ENCODE measurements around the gene PTPRE.

PTPRE gene

DNA sequence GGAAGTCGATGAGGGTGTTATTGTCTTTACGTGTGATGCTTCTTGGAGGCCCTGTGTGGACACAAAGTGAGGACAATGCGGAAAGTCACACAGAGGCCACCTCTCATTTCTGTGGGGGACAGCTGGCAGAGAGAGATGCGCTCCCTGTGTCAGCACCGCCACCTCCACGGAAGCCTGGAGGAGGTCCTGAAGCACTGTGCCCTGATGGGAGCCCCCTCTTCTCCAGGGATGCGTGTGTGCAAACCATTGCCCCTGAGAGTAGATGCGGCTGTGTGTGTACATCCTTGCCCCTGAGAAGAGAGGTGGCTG, 2.0 kb downstream of the PTPRE start:
- no peak for DNase-seq

DNA sequence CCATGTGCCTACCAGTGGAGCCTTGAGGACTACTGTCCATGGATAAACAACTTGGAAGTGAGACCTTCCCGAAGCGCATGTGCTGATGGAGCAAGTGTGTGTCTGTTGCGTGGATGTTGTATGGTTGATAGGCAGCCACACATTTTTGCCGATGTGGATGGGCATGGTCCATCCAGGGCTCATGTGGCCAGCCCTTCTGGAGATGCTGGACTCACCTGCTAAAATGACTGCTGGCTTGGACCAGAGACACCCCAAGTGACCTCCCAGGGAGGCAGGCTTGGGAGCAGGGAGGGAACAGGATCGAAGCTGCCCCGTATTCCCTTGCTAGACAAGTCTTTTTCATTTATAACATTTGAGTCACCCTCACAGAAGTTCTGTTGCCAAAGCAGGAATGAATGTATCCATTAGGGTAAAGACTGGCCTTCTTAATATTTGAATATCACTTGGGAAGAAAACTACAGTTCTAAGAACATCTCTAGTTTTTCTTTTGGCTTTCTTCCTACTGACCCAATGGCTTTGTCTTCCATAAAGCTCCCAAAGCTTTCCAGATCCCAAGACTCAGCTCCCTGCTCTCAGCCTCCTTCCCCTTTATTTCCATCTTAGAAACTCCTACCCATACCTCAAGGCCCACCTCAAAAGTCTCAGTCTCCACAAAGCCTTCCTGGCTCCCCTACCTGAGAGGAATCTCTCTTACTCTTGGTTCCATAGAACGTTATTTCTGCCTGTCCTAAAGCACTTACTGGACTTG, 3.0 kb downstream of the PTPRE start:
- DNase-seq, result no peak

- no peak for DNase-seq
These were observed 3.5 kb downstream of the PTPRE start for GRCh38 chr10:127910464-127910770.

GRCh38 chr10:127911218-127911866, 4.4 kb downstream of the PTPRE start:
- no peak for DNase-seq

DNA sequence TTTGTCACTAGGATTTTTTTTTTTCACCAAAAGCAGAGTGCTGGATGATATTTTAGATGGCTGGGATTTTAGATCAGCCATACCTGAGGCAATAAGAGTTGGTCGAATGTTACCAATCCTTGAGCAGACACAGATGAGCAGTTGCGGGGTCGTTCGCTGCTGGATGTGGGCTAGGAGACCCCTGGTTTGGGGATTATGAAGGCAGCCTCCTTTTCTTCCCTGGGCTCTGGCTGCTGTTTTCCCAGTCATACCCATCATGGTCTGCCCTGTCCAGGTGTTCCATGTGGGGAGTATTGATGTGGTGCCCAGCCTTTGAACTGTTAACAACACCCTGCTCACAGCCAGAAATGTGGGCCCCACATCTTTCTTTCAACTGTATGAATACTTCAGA, 5.0 kb downstream of the PTPRE start:
- no peak for DNase-seq

DNA sequence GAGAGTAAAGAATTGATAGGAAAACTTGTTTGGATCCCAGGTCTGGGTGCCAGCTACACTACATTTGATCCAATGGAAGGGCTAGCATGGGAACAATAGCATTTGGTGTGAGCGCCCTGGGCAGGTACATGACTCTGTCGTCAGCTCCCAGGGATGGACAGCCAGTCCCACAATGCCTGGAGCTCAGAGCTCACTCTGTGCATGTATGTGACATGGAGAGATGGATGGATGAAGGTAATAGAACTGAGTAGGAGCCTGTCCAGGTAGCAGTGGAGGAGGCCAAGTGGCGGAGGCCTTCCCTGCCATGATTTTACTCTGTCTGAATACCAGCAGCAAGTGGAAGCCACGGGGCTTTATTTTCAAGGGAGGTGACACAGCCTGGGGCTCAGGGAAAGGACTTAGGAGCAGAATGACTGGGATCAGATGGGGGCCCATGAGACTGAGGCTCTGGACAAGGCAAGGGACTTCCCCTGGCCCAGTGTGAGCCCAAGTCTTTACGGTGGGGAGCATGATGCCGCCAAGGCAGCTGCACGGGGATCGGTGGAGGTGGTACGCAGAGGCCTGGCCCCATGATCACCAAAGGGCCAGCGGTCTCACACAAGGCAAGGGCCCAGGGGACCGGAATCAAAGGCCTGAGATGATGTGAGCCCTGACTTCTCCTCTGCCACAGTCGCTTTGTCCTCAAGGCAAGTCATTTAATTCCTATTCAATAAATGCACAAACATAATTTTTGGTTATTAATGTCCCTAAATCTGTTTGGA, 5.9 kb downstream of the PTPRE start:
- DNase-seq, result no peak

GRCh38 chr10:127913368-127913759, 6.5 kb downstream of the PTPRE start:
- DNase-seq, result no peak

GRCh38 chr10:127915324-127915723, 8.4 kb downstream of the PTPRE start:
- DNase-seq, result no peak

DNA sequence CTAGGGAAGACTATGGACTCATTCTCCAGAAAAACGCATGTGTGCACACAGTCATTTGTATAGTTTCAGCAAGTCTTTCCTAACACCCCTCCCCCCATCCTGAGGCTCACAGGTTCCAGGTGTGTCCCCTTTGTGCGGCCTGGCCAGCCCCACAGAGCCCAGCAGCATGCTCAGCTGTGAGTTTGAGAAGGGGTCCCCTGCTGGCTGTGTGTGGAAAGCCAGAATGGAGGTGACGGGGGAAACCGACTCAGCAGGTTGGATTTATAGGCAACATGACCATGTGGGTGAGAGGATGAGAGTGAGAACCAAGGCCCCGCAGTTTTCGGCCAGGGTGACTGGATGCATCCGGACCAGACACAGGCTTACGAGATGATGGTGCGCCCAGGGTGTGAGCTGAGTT, 9.9 kb downstream of the PTPRE start:
- DNase-seq, result no peak

DNA sequence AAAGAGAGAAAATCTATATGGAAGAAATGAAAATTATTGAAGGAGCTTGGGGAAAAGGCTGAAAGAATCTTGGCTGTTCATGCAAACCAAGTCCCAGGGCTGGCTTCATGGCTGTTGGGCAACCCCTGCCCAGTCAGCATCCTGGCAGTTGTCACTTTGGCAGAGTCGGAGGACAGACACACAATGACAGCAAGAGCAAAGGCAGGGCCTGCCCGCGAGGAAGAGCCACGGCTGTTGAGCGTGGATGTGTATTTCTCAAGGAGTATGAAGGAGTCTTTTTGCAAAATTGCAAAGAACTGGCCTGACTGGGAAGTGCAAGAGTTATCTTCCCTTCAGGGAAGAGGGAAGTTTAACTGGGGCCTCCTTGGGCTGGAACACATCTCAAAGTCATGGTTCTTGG, 11.7 kb downstream of the PTPRE start:
- peak in 4 of 14 donors; percentile 38 to 81 (median 42) for DNase-seq

DNA sequence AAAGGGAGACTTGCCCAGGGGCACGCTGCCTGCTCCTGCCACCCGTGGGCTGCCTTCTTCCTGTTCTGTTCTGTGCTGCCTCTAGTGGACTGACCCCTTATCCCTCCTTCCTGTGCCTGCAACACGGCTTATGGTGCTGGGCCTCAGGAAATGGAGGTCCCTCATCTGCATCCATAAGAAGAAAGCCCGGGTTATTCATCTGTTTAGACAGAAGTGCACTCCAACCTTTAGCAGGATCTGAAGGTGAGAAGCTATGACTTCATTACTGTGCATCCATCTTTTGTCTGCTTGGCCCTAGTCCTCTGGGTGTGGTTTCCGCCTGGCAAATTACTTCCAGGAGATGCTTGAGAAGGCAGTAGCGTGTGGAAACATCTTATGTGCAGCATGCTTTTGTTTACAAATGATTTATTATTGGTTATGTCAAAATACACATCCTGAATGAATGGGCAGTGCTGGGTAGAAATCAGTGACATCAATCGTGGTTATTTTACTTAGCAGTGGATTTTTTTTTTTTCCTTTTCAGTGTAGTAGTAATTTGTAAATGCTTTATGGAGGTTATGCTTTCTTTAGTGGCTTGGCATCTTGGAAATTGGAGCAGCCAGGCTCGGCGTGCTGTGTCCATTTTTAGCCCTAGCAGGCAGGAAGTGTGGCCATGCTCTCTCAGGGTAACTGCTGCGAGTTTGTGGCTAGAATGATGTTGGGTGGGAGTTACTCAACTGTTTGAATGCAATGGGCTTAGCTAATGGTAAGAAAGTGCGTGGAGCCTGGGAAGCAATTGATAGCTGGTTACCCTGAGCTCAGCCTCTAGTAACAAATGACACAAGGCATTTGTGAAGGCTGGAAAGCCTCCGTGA, 12.7 kb downstream of the PTPRE start:
- DNase-seq, result peak in 6 of 14 donors; percentile 28 to 55 (median 46)

DNA sequence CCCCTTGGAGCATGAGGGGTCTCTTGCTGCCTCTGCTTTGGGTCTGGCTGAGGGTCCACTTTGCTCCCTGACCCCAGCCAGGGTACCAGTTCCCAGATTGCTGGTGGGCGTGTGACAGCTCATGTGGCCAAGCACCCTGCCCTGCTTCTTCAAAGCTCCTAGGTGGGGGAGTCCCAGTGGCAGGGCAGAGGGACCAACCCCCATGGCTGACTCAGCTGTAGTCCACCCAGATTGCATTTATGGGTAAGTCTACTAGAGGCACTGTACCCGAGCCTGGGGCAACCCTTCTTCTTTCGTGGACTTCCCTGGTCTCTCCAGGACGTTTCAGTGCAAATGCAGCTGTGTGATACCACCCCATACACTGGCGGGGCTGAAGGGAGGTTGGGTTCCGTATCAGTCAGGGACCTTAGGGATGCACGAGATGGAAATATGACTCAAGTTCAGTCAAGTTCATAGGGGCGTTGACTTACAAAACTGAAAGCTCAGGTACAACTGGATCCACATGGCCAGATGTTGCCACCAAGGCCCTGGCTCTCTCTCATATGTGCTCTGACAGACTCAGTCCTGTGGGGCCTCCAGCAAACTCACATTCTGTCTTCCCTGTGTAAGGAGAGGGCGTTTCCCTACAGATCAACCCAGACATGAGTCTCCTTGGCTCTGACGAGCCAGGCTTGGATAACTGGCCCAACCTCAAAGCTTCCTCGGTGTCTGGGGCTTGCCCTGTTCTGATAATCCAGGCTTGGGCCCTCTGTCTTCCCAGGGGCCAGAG, 13.6 kb downstream of the PTPRE start:
- peak in 1 of 14 donors; percentile 55 for DNase-seq

GRCh38 chr10:127921075-127921752, 14.3 kb downstream of the PTPRE start:
- DNase-seq, result no peak

GRCh38 chr10:127921753-127922145, 14.8 kb downstream of the PTPRE start:
- no peak for DNase-seq

DNA sequence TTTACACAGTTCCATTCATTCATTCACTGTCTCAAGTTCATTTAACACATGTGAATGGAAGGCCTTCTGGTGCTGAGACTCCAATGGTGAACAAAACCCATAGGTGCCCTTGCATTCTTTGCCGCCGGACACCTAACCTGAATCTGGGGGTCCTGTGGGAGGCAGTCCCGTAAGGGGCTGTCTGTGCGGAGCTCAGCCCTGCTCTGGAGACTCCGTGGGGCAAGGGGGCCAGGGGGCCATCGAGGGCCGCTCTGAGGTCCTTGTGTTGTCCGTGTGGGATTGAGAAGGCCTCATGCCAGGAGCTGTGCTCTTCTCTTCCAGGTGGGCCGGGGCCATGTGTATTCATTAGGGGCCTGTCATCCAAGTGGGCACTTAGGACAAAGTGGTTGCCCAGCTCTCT, 15.3 kb downstream of the PTPRE start:
- DNase-seq, result no peak

DNA sequence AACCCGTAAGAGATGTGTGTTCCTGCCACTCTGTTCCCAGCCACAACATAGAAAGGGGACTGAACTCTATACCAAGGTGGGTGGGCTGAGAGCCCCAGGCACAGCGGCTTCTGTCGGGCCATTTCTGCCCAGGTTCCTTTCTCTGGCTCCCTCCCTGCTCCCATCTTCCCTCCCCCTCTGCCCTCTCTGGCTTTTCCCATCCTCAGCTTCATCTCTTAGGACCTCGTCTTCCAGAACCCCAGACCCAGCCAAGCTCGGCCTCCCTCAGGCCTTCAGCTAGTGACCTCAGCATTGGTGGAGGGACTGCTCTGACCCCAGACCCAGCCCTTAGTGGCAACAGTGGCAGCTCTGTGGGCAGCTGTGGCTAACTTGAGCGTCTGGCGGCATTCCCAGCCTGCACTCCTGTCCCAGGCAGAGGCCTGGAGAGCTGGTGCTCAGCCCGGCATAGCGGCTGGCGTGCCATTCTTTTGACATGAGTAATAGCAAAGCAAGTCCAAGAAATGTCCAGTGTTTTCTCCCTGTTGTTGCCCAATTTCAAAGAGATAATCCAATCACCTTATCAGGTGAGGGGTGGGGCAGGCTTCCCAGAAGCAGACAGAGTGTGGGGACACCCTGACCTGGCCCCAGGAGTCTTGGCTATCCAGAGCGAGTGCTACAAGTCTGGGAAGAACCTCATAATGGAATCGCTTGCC, 15.9 kb downstream of the PTPRE start:
- DNase-seq, result peak in 8 of 14 donors; percentile 30 to 75 (median 45)

DNA sequence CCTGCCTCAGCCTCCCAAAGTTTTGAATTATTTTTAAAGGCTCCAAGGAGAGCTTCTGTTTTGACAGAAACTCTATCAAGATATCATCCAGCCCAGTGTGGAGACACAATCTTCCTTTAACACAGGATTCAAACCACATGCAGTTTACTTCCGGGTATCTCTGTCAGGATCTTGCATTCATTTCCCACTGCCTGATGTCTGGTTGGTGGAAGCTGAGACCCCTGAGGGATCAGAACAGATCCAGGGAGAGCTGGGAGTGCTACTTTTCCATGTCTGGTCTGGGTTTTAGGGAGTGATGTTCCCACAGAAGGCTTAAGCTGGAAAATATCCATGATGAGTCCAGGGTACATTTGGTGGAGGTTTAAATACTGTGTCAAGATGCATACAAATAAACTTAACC, 16.7 kb downstream of the PTPRE start:
- DNase-seq, result no peak

- no peak for DNase-seq
These were observed 18.7 kb downstream of the PTPRE start for GRCh38 chr10:127925471-127926207.

DNA sequence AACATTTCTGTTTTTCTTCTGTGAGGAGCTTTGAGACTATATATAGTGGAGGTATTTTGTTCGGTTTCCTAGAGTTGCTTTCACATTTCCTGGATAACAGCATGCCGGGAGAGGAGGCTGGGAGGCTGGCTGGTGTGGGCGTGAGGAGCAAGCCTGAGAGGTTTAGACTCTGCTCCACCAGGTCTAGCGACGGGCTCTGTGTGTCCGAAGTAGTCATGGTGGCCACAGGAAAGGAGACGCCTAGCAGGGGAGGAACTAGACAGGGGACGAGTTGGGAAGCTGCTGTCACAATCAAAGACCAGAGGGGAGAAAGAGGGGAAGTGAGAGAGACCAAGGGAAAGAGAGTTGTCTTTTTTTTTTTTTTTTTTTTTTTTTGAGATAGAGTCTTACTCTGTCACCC, 19.6 kb downstream of the PTPRE start:
- peak in 4 of 14 donors; percentile 23 to 35 (median 30) for DNase-seq
